Nucleus accumbens (tissue), 56 donors: ENCODE data around the gene TRIM72.
"Not testable (repeated sequence)": the region's sequence is repeated elsewhere in the genome, so short reads cannot be mapped to it uniquely, and the experiment has no call there.

Experiments
- DNase-seq, 56 donors: peaks; one replicate each; lab custom pipeline; 2025; lab: John Stamatoyannopoulos, UW

The TRIM72 gene

DNA sequence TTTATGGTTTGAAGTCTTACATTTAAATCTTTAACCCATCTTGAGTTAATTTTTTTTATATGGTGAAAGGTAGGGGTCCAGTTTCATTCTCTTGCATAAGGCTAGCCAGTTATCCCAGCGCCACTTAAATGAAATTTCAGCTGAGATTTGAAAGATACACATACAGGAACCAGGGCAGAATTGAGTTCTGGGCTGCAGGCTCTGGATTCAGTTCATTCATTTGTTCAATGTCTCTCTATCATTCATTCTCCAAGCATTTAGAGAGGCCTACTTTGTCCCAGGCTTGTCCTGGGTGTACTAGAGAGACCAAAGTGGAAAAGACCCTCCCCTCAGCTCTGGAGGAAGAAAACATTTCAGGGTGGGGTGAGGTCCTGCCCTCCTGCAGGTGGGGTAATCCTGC is 577 bp upstream of the TRIM72 start:
- no peak for DNase-seq

DNA sequence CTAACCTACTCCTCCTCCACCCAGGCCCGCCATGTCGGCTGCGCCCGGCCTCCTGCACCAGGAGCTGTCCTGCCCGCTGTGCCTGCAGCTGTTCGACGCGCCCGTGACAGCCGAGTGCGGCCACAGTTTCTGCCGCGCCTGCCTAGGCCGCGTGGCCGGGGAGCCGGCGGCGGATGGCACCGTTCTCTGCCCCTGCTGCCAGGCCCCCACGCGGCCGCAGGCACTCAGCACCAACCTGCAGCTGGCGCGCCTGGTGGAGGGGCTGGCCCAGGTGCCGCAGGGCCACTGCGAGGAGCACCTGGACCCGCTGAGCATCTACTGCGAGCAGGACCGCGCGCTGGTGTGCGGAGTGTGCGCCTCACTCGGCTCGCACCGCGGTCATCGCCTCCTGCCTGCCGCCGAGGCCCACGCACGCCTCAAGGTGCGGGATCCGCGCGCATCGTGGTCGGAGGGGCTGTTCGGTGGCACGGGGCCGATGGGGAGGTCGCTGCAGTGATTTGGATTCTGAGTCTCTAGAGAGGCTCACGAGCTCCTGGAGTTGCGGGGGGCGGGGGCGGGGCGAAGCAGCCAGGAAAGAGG is 878 bp downstream of the TRIM72 start:
- no peak for DNase-seq

DNA sequence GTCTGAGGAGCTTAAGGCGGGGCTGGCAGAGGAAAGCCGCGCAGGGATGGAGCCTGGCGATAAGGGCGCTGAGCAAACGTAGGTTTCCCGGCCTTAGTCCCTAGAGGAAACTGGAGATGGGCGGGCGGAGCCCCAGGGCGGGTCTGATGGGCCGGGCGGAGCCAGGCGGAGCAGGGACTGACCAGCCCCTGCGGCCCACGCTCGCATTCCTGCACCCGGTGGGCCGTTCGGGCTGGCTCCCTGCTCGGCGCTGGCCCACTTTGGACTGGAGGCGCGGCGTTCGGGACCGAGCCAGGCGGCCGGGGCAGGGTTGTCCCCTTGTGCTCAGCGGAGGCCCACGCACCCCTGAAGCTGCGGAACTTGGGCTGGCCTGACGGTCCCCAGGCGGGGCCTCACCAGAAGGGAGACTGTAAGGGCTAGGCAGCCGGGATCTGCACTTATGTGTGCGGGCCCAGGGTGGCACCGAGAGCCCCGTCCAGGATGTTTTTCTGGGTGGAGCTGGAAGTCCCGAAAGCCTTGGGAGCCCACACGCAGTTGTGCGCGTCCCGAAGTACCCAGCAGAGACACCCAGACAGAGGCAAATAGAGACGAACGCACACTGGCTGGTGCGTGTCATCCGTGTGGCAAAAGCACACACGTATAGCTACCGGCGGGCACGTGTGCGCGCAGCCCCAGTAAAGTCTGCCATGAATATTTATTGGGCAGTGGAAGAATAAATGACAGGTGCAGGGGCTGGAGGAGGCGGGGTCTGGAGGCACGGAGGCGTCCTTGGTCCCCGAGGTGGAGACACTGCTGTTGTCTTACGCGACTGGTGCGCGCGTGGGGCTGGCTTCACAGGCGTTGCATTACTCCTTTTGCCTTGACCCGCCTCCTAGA is 1.6 kb downstream of the TRIM72 start:
- DNase-seq: peak in 6 of 56 donors; percentile 3 to 51 (median 18)

DNA sequence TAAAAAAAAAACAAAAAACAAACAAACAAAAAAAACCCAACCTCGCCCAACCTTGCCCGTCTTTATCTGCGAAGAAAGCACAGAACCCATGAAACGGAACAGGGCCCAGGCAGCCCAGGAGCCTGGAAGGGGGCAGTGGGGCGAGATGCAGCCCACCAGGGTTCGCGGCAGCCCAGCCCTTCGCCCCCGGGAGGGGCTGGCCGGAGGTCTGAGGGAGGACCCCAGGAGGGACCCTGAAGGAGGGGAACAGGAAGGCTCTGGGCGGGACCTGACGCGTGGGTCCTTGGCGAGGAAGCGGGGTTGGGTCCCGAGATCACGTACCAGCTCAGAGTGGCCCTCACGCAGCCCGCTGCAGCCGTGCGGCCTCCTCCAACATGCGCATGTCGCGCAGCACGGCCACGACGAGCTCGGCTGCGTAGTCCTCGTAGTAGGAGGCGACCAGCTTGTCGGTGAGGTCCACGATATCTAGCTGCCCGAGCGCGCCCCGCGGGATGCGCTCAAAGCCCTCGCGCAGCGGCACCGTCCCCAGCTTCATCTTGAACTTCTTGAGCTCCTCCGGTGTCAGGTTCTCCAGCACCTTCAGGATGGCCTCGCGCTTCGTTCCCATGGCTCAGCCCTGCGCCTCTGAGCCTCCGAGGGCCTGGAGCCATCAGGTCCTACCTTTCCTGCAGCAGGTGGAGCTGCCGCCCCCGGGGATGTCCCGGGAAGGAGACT is 2.7 kb downstream of the TRIM72 start, which contains the start of gene PYDC1:
PYDC1 (minus strand) TSS at position 714 of the 714 bp plus-strand sequence; CDS start at position 607, 107 bp downstream.
- no peak for DNase-seq

DNA sequence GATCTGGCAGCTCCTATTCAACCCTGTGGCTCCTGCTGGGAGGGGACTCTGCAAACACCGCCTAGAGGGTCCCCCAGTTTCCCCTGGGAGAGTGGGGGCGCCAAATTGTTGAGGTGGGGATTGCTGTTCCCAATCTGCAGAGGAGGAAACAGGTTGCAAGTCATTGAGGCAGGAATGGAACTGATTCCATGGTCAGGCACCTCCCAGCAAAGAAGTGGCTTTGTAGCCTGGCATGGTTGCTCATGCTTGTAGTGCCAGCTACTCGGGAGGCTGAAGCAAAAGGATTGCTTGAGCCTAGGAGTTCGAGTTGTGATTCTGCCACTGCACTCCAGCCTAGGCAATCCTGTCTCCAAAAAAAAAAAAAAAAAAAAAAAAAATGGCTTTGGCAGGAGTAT is 3.2 kb downstream of the TRIM72 start:
- DNase-seq: no peak

DNA sequence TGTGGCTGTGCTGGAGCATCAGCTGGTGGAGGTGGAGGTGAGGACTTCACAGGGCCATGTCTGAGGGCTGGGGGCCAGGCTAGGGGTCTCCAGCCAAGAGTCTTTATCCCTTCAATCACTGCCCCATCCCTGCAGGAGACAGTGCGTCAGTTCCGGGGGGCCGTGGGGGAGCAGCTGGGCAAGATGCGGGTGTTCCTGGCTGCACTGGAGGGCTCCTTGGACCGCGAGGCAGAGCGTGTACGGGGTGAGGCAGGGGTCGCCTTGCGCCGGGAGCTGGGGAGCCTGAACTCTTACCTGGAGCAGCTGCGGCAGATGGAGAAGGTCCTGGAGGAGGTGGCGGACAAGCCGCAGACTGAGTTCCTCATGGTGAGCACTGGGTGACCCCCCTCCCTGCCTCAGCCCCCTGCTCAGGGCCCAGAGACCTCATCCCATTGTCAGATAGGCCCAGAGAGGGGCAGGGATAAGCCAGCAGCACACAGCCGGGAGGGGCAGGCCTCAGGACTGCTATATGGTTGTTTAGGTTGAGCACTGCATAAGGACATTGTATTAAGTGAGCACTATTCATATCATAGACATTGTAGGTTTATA is 5.3 kb downstream of the TRIM72 start:
- DNase-seq: no peak

DNA sequence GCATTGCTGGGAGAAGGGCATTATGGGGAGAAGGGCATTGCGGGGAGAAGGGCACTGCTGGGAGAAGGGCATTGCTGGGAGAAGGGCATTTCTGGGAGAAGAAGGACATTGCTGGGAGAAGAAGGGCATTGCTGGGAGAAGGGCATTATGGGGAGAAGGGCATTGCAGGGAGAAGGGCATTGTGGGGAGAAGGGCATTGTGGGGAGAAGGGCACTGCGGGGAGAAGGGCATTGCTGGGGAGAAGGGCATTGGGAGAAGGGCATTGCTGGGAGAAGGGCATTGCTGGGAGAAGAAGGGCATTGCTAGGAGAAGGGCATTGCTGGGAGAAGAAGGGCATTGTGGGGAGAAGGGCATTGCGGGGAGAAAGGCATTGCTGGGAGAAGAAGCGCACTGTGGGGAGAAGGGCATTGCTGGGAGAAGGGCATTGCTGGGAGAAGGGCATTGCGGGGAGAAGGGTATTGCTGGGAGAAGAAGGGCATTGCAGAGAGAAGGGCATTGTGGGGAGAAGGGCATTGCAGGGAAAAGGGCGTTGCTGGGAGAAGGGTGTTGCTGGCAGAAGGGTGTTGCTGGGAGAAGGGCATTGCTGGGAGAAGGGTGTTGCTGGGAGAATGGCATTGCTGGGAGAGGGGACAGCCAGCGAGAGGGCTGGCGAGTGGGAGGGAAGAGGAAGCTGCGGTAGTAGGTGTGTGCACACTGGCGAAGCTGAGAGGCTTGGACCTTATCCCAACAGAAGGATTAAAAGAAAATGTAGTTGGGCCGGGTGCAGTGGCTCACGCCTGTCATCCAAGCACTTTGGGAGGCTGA is 7.6 kb downstream of the TRIM72 start:
- DNase-seq: no peak

DNA sequence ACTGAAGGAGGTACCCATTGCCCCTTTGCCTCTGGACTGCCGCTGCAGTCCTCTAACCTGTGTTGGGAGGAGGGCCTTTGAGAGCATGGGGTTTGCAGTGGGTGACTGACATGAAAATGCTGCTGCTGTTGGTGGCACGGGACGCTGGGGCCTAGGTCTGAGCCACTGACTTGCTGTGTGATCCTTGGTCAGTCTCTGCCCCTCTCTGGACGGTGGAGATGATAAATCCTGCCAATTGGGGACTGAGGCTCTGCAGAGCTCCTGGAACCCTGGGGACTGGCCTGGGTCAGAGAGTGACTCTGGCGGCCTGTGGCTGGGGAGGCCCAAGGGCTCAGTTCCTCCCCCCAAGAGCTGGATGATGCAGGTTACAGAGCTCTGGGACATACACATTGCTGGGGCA is 9.1 kb downstream of the TRIM72 start:
- DNase-seq: no peak

DNA sequence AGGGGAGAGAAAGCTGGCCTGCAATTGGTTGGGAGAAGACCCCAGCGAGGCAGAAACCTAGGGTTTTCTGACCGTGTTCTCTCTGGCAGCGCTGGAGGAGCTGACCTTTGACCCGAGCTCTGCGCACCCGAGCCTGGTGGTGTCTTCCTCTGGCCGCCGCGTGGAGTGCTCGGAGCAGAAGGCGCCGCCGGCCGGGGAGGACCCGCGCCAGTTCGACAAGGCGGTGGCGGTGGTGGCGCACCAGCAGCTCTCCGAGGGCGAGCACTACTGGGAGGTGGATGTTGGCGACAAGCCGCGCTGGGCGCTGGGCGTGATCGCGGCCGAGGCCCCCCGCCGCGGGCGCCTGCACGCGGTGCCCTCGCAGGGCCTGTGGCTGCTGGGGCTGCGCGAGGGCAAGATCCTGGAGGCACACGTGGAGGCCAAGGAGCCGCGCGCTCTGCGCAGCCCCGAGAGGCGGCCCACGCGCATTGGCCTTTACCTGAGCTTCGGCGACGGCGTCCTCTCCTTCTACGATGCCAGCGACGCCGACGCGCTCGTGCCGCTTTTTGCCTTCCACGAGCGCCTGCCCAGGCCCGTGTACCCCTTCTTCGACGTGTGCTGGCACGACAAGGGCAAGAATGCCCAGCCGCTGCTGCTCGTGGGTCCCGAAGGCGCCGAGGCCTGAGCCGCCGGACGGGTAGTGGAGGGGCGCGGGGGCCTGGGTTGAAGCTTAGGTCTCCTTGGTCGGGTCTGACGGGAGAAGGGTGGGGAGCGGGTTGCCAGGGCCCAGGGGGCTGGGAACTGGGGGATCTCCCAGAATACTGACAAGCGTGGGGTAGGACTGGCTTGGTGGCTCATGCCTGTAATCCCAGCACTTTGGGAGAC is 10.4 kb downstream of the TRIM72 start:
- no peak for DNase-seq

DNA sequence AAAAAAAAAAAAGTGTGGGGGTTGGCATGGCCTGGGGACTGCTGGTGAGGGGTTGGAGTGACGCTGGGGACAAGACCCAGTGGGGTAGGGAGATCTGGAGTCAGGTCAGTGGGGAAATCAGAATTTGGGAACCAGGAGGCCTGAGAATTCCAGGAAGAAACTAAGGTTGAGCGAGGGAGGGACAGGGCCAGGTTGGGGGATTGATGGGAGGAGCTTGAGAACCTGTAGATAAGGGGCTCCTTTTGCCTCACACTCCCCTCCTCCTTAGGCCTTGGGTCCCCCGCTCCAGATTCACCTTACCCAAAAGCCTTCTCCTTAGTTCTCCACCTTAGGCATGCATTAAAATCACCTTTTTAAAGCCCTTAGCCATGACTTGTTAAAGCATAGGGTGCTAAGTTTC is 11.3 kb downstream of the TRIM72 start:
- no peak for DNase-seq

DNA sequence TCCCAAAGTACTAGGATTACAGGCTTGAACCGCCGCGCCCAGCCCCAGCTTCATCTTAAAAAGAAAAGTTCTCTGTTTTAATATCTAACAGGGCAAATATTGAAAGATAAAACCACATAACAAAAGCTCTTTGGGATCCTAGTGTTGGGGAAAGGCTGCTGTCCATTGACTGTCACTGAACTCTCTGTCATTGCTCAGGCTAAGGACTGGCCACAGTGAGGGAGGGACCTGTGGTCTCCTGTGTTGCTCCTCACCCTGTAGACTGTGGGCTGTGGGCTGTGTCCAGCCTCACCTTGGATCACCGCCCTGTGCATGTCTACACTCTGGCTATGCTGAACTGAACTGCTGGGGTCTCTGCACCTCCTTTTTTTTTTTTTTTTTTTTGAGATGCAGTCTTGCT is 14.3 kb downstream of the TRIM72 start:
- no peak for DNase-seq

DNA sequence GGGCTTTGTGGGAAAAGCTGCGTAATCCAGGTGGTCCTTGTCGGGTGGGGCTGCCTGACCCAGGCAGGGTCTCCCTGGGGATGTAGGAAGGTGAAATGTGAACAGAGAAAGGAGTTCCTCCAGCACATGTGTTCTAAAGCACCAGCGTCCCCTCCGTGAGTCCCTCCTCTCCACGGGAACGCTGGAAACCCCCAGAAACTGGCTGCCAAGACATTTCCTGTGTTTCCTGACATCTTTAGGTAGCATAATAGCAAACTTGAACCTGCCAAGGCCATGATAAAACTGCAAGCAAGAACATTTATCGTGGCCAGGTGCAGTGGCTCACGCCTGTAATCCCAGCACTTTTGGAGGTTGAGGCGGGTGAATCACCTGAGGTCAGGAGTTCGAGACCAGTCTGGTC is 15.6 kb downstream of the TRIM72 start:
- DNase-seq: no peak

DNA sequence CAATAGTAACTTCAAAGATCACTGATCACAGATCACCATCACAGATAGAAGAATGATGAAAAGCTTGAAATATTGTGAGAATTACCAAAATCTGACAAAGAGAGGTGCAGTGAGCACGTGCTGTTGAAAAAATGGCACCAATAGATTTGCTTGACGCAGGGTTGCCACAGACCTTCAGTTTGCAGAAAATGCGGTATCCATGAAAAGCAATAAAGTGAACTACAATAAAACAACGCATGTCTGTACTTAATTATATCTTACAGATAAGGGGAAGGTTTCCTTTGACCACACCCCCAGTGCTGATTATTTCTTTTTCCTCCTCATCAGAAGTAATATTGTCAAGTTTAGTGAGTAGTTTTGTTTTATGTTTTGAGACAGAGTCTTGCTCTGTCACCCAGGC is 24.1 kb downstream of the TRIM72 start:
- DNase-seq: no peak

DNA sequence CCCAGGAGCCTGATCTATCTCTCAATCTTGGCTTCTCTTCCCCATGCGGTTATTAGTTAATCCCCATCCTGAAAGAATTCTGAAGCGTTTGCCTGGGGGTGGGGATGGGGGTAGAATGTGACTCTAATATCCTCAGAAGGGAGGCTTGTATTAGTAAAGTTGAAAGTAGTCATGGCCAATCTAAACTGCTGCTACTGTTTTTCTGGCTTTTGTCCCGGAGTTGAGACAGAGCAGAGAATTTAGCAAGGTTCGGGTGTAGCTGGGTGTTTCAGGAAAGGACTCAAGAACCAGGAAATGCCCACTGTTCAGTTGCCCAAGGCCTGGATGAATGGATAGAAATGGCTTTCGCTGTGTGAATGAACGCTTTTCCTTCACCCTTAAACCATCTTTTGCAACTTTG is 28.3 kb downstream of the TRIM72 start:
- no peak for DNase-seq

DNA sequence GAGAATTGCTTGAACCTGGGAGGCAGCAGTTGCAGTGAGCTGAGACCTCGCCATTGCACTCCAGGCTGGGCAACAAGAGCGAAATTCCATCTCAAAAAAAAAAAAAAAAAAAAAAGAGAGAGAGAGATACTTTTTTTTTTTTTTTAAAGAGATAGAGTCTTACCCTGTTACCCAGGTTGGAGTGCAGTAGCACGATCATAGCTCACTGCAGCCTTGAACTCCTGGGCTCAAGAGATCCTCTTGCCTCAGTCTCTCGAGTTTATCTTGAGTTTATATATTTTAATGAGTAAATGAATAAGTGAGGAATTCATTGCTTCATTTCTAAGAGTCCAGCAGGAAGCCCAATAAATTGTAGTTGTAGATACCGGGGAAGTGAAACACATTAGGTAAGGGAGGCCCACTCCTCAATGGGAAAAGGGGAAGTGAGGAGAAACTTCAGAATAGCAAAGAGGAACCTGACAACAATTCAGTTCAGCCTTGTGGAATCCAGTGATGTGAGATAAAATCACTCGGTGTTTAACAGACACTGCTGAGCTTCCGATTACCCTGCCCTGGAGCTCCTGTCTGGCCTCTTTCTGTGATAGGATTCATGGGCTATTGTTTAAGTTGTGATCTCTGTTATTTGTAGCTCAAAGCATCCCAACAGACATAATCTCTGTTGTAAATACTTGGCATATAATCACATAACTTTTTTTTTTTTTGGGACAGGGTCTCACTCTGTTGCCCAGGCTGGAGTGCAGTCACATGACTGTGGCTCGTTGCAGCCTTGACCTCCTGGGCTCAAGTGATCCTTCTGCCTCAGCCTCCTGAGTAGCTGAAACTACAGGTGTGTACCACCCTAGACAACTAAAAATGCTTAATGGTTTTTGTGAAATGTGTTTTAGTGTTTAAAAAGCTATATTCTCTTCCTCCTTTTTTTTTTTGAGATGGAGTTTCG is 30.1 kb downstream of the TRIM72 start:
- DNase-seq: peak in 1 of 56 donors; percentile 3

DNA sequence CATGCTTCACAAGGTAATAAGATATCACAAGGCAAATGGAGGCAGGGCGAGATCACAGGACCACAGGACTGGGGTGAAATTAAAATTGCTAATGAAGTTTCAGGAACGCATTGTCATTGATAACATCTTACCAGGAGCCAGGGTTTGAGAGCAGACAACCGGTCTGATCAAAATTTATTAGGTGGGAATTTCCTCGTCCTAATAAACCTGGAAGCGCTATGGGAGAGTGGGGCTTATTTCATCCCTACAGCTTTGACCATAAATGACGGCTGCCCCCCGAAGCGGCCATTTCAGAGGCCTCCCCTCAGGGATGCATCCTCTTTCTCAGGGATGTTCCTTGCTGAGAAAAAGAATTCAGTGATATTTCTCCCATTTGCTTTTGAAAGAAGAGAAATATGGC is 31.7 kb downstream of the TRIM72 start:
- not testable (repeated sequence) for DNase-seq

DNA sequence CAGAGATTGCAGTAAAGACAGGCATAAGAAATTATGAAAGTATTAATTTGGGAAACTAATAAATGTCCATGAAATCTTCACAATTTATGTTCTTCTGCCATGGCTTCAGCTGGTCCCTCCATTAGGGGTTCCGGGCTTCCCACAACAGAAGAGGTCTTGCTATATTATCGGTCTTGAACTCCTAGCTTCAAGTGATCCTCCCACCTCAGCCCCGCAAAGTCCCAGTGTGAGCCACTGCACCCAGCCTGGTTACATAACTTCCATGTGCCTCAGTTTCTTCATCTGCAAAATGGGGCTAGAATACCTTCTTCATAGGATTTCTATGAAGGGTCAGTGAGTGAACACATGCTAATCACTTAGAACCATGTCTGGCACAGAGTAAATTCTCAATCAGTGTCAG is 32.4 kb downstream of the TRIM72 start:
- DNase-seq: no peak

DNA sequence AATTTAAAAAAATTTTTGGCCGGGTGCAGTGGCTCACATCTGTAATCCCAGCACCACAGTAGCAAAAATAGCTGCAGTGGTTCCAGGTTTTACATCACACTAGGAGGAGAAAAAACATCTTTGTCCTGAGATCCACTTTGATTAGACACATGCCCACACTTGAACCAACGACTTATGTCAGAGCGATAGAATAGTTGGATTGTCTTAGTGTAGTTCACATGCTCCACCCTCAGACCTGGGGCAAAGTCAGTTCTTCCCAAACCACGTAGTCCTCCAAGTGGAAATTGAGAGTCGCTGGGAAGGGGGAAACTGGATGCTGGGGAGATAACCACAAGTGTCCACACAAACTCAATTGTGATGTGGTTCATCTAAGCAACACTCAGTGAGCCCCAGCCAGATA is 34.4 kb downstream of the TRIM72 start:
- no peak for DNase-seq
